AG04450 (cell line): ENCODE data around the gene HK2. TPM values are rescaled to one million over a fixed set of nuclear protein-coding genes. Genes with fewer than 3 reads are reported as not detected.
A peak's percentile ranks its signal among the peaks of the same experiment; 100 is the strongest.
"Not testable (repeated sequence)": the region's sequence is repeated elsewhere in the genome, so short reads cannot be mapped to it uniquely, and the experiment has no call there.

Source experiments
- CTCF ChIA-PET: fragments of 300-600, 350-600 bp; formaldehyde crosslinking; extraction: SDS; loops from one replicate; lab custom pipeline; 2022; ENCODE audit warnings: antibody characterized with exemption, inconsistent platforms; lab: Charles Lee
- POLR2A ChIA-PET: fragments of 350-600 bp; formaldehyde crosslinking; extraction: SDS; loops from one replicate; lab custom pipeline; 2021; ENCODE audit warnings: antibody characterized with exemption, inconsistent platforms; lab: Yijun Ruan, JAX
- DNase-seq: peaks from one replicate; pipeline ENCODE4 v3.0.0-alpha.2; 2011; ENCODE audit warnings: low read depth, low spot score
- H3K27ac ChIP-seq: one replicate; pipeline ENCODE4 v1.5.1; 2012; ENCODE audit warnings: low read depth, low read length, control low read depth
- H3K27me3 ChIP-seq: one replicate; pipeline ENCODE4 v1.6.0; 2012; ENCODE audit warnings: low read length; ENCODE audit not compliant: control insufficient read depth, insufficient read depth
- H3K4me3 ChIP-seq: 2 replicates; pipeline ENCODE4 v1.5.1; 2011; ENCODE audit warnings: mild to moderate bottlenecking, low read depth, low read length, control low read depth
- H3K9me3 ChIP-seq: 2 replicates; pipeline ENCODE4 v1.5.1; 2012; ENCODE audit warnings: low read length; ENCODE audit not compliant: control insufficient read depth, insufficient read depth
- CTCF ChIP-seq: IDR thresholded peaks from 2 replicates; pipeline ENCODE4 v1.5.1; 2011; ENCODE audit warnings: low read depth, low read length, control low read depth, inconsistent platforms
- polyA minus RNA-seq: library from RNA; depleted of rRNA, polyadenylated mRNA; stranded (reverse); fragments of >200 nt; gene quantifications from 2 replicates; pipeline ENCODE4 v1.2.3, GENCODE V29; 2011; rRNA and poly(A)+ RNA removed
- polyA plus RNA-seq: library from polyadenylated mRNA; depleted of rRNA; stranded (reverse); fragments of >200 nt; gene quantifications from 2 replicates; pipeline ENCODE4 v1.2.3, GENCODE V29; 2011; rRNA removed

Gene HK2
- polyA plus RNA-seq: 12.5 and 13.3 TPM in 2 replicates
- 32.0 and 33.7 TPM in 2 replicates for polyA minus RNA-seq

GRCh38 chr2:74833418-74834233 is at the start of gene HK2:
Gene HK2 (plus strand): TSS chr2:74834127. CDS start chr2:74834581, 454 bp downstream.
- no peaks in the 10 kb centered on the region for H3K27me3 ChIP-seq
- no peak for DNase-seq
- CTCF ChIA-PET: interaction anchor here (1.8 kb wide), 1 partner anchor 43 kb away, joined by 5 read pairs; no protein-coding TSS in a partner anchor
- H3K9me3 ChIP-seq: no peaks in the 10 kb centered on the region
- POLR2A ChIA-PET: interaction anchor here (1.0 kb wide), 1 partner anchor 42 kb away, joined by 5 read pairs; no protein-coding TSS in a partner anchor
- TF ChIP-seq CTCF: no peak
- peak within 1 kb of the TSS; percentile 65 for H3K27ac ChIP-seq
- H3K4me3 ChIP-seq: peak within 1 kb of the TSS; percentile 77

- CTCF ChIA-PET: no interaction called here
- peaks cover 6% of the 10 kb centered on the region for H3K27me3 ChIP-seq
- H3K27ac ChIP-seq: no peak overlapping the region
- no peak overlapping the region for H3K4me3 ChIP-seq
- TF ChIP-seq CTCF: no peak
- POLR2A ChIA-PET: no interaction called here
- no peak for DNase-seq
- no peaks in the 10 kb centered on the region for H3K9me3 ChIP-seq
Observed at GRCh38 chr2:74789271-74789670, 44.7 kb upstream of the HK2 start.

- no peak for TF ChIP-seq CTCF
- ChIA-PET CTCF (interaction anchor here (0.7 kb wide), 1 partner anchor 44 kb away, joined by 8 read pairs; no protein-coding TSS in a partner anchor), POLR2A (no interaction called here)
Observed at GRCh38 chr2:74792282-74792681, 41.6 kb upstream of the HK2 start.

GRCh38 chr2:74794878-74795277 is 39.0 kb upstream of the HK2 start:
- DNase-seq, POLR2A ChIA-PET, CTCF ChIA-PET, H3K4me3 ChIP-seq, H3K27me3 ChIP-seq, H3K27ac ChIP-seq: not testable (repeated sequence)
- peaks cover 11% of the 10 kb centered on the region for H3K9me3 ChIP-seq

More at GRCh38 chr2:74792282-74792681, 41.6 kb upstream of the HK2 start:
- Histone ChIP-seq H3K27ac (no peak overlapping the region), H3K27me3 (no peaks in the 10 kb centered on the region), H3K9me3 (peaks cover 8% of the 10 kb centered on the region; the same call in 1 of the 2 replicates), H3K4me3 (no peak overlapping the region)
- no peak for DNase-seq

GRCh38 chr2:74806355-74806839 is 27.5 kb upstream of the HK2 start:
- no peak for DNase-seq
- H3K27me3 ChIP-seq: peaks cover 18% of the 10 kb centered on the region
- no peak overlapping the region for H3K27ac ChIP-seq
- H3K4me3 ChIP-seq: no peak overlapping the region
- POLR2A ChIA-PET: no interaction called here
- CTCF ChIA-PET: no interaction called here
- no peak for TF ChIP-seq CTCF
- H3K9me3 ChIP-seq: no peaks in the 10 kb centered on the region; the same call in 1 of the 2 replicates
